HUES64 (cell line): ENCODE data around the gene PNPO.
A peak's percentile ranks its signal among the peaks of the same experiment; 100 is the strongest.

Experiments used
- H3K27ac ChIP-seq: 2 replicates; pipeline ENCODE4 v1.7.0; 2013; ENCODE audit warnings: low read depth, low read length, inconsistent platforms
- H3K27me3 ChIP-seq: 2 replicates; pipeline ENCODE4 v1.6.1; 2013; ENCODE audit warnings: mild to moderate bottlenecking, low read length; ENCODE audit not compliant: insufficient read depth
- H3K36me3 ChIP-seq: 2 replicates; pipeline ENCODE4 v1.6.1; 2013; ENCODE audit warnings: mild to moderate bottlenecking, low read length; ENCODE audit not compliant: insufficient read depth
- H3K4me1 ChIP-seq: 2 replicates; pipeline ENCODE4 v1.6.1; 2013; ENCODE audit warnings: mild to moderate bottlenecking, low read length, moderate library complexity; ENCODE audit not compliant: insufficient read depth
- H3K4me3 ChIP-seq: 2 replicates; pipeline ENCODE4 v1.5.1; 2013; ENCODE audit warnings: mild to moderate bottlenecking, low read length, moderate library complexity
- H3K9ac ChIP-seq: 2 replicates; pipeline ENCODE4 v1.6.1; 2013; ENCODE audit warnings: mild to moderate bottlenecking, low read depth, low read length
- H3K9me3 ChIP-seq: 2 replicates; pipeline ENCODE4 v1.6.1; 2013; ENCODE audit warnings: low read depth, low read length; ENCODE audit not compliant: insufficient read depth
- WGBS: fragments of 150-250, 120-280 bp; methylation state at CpG from one replicate; pipeline ENCODE4 v1.1.7; 2013; ENCODE audit warnings: missing lambda C conversion rate; 5-methylcytosine and 5-hydroxymethylcytosine counted together

PNPO gene

DNA sequence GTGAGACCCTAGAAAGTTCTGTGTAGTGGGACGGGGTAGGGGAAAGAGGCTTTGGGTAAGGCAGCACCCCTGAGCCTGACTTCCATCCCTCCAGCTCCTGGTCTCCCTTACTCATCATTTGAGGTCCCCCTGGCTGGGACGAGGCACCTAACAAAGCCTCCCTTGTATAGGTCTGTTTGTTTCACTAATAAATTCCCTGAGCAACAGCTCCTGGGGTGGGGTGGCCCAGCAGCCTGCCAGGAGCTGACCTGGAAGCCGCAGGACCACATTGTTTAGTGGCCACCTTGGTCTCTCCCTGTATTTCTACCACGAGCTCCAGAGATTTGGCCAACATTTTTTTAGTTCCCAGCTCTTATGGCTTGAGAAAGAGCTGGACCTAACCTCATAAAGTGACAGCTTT, 9.1 kb downstream of the PNPO start:
- 90% methylated on average over 3 of the region's 4 CpGs for WGBS
- Histone ChIP-seq H3K4me3 (no peak overlapping the region), H3K9ac (no peak overlapping the region), H3K9me3 (no peaks in the 10 kb centered on the region), H3K27ac (no peak overlapping the region), H3K27me3 (no peaks in the 10 kb centered on the region), H3K36me3 (peaks cover 6% of the 10 kb centered on the region; the same call in 1 of the 2 replicates), H3K4me1 (peaks cover 10% of the 10 kb centered on the region)

DNA sequence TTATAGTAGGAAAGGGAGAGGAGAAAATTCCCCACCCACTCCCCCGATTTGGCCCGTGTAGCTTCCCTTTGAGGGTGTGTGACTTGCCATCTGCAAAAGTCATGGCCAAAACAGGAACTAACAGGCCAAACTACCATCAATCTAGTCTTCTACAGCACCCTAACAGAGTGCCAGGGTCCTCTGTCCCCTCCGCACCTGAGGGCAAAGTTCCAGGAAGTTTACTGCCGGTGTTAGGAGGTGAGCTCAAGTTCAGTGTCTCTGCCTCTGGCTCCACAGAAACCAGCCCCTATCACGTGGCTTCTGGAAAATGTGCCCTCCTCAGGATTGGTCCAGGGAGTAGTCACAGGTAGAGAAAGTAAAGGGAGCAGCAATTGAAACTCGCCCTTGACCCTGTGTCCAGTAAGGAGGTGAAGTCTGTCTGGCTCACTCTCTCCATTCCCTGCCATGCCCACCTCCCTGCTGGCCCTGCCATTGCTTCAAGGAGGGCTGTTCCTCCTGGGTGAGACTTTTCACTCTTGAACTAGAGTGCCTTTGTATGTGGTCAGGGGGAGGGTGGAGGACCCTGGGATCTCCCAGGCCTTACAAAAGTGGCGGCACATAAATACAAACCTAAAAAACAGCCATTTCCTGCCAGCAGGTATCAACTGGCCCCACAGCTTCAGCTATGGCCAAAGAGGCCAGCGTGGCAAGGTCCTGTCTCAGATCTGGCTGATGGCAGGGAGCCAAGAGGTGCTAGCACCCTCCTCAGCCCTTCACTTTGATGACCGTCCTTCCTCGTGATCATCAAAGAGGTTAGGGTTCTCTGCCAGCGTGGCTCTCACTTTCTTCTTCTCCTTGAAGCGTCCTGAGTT, 11.0 kb downstream of the PNPO start:
- Histone ChIP-seq H3K4me3 (no peak overlapping the region), H3K9me3 (no peaks in the 10 kb centered on the region), H3K36me3 (no peaks in the 10 kb centered on the region), H3K27ac (no peak overlapping the region), H3K9ac (no peak overlapping the region), H3K4me1 (peaks cover 14% of the 10 kb centered on the region), H3K27me3 (no peaks in the 10 kb centered on the region)
- whole genome bisulfite sequencing, result 91% methylated on average over 12 of the region's 12 CpGs

DNA sequence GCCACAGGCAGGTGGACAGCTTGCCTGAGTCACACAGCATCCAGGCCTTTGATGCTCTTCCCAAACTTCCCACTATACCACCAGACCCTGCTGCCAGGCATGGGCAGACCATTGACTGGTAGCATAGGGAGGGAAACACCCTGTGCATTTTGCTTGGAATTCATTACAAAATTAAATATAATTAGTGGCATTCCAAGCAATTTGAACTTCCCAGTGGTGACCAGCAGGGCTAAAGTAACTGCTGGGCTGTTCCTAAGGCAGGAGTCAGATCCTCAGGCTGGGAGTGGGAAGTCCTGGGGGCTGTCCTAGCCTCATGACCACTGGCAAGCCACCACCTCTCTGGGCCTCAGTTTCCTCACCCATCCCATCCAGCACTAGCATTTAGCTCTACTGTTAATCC, 12.5 kb downstream of the PNPO start:
- Histone ChIP-seq H3K27me3 (0 out of 2 replicates have a peak, but pooled peaks cover 3% of the 10 kb centered on the region), H3K4me1 (peaks cover 22% of the 10 kb centered on the region), H3K9ac (no peak overlapping the region), H3K9me3 (no peaks in the 10 kb centered on the region), H3K36me3 (no peaks in the 10 kb centered on the region), H3K27ac (no peak overlapping the region), H3K4me3 (no peak overlapping the region)

DNA sequence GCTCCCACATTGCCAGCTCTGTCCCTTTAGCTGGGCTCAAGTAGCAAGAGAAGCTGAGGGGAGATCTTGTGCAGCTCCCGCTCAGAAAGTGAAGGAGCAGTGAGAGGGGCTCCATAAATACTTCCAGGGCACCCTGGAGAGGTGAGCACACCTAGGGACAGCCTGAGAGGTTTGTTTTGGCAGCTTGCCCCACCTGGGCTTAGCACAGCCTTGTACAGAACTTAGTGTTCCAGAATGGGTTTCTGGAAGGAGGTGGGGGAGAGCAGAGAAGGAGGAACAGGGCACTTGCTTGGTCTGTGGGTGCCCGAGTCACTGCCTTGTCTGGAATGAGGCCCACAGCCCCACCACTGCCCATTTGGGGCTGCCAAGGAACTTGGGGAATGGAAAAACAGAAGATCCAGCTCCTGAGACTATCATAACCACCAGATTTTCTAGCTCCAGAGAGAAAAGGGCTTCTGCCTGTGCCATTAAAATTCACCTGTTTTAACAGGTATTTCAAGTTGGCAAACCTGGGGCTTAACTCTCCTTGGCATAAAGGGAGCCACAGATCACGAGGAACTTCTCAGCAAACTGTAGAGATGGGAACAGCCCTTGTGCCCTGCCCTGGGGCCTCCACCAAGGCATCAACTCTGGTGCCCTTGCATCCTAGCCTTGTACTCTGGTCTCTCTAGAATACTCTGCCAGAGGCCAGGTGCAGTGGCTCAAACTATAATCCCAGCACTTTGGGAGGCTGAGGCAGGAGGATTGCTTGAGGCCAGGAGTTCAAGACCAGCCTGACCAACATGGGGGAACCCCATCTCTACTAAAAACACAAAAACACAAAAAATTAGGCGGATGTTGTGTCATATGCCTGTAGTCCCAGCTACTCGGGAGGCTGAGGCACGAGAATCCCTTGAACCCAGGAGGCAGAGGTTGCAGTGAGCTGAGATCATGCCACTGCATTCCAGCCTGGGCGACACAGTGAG, 14.4 kb downstream of the PNPO start:
- Histone ChIP-seq H3K36me3 (no peaks in the 10 kb centered on the region), H3K9ac (no peak overlapping the region), H3K4me1 (peaks cover 15% of the 10 kb centered on the region), H3K27me3 (0 out of 2 replicates have a peak, but pooled peaks cover 3% of the 10 kb centered on the region), H3K4me3 (no peak overlapping the region), H3K27ac (no peak overlapping the region), H3K9me3 (no peaks in the 10 kb centered on the region)
- WGBS, result 92% methylated on average over 7 of the region's 7 CpGs

DNA sequence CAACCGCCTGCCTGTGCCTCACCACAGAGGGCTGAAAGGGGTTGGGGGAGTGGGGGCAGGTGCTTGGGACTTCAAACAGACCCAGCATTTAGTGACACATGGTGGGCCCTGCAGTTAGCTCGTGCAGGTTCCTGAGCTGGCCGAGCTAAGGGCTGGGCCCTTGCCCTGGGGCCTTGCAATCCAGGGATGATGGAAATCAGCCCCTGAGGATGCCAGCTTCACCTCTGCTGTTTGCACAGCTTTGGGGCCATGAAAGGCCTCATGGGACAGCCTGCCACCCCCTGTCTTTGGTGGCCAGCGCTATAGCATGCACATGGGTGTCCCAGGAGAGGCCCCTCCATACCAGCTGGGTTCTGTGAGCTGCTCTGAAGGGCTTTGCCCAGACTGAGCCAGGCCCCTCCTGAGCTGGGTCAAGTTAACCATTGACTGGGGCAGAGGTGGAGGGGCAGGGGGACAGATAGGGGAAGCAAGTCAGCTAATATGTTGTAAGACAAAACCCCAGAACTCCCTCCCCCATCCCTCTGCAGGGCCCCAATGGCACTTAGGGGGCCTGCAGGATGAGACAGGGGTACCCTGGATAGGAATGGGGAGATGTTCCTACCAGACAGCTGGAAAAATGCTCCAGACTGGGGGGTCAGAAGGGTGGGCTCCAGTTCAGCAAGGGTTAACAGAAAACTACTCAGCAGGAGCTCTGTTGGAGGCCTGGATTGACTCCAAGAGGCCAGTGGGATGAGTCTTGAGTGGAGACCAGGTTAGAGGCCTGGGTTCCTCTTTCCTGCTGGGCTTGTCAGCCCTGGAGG, 15.6 kb downstream of the PNPO start:
- WGBS, result 80% methylated on average over 4 of the region's 4 CpGs
- Histone ChIP-seq H3K9ac (no peak overlapping the region), H3K4me3 (peak overlapping the region; percentile 24), H3K36me3 (no peaks in the 10 kb centered on the region), H3K9me3 (no peaks in the 10 kb centered on the region), H3K4me1 (peaks cover 15% of the 10 kb centered on the region), H3K27me3 (0 out of 2 replicates have a peak, but pooled peaks cover 3% of the 10 kb centered on the region), H3K27ac (no peak overlapping the region)

DNA sequence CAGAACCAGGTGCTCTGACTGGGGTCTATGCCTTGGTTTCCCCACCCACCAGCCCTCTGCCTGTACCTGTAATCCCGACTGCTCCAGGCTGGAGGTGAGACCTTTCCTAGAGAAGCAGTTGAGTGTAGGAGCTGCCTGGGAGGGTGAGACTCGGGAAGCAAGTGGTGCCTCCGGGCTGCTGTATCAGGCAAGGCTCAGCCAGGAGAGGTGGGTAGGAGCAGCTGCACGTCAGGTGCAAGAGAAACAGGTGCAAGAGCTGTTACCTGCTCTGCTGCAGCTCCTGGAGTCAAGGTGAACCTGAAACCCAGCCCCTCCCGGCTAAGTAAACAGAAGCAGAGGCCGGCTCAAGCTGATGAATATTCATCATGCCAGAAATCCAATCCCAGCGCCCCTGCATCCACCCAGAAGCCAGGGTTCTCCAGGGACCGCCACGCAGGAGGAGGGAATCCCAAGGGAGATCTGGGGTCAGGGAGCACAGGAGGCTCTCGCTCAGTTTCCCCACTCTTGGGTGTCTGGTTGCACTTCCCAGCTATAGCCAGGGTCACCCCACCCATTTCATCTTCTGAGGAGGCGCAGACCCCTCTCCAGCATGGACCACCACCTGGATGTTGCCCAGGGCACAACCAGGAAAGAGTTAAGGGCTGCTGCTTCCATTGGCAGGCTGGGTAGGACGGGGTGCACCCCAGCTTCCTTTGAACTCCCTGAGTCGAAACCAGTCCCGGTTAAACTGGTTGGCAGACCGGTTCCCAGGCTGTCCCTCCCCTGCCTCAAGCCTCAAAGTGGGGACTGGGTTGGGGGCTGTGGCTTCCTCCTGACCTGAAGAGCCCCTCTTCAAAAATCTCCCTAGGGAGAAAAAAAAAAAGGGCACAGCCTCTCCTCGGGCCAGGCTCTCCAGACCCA, 16.5 kb downstream of the PNPO start, which contains the start of gene PRR15L:
TSS of gene PRR15L (minus strand) at position 293 of the 900 bp plus-strand sequence. CDS start 4,649 bp downstream, outside the sequence.
- Histone ChIP-seq H3K4me3 (peak within 1 kb of the TSS; percentile 24), H3K9me3 (no peaks in the 10 kb centered on the region), H3K4me1 (peaks cover 15% of the 10 kb centered on the region), H3K9ac (no peak within 1 kb of the TSS), H3K27me3 (0 out of 2 replicates have a peak, but pooled peaks cover 3% of the 10 kb centered on the region), H3K36me3 (no peaks in the 10 kb centered on the region), H3K27ac (no peak within 1 kb of the TSS)
- 54% methylated on average over 16 of the region's 16 CpGs for WGBS

DNA sequence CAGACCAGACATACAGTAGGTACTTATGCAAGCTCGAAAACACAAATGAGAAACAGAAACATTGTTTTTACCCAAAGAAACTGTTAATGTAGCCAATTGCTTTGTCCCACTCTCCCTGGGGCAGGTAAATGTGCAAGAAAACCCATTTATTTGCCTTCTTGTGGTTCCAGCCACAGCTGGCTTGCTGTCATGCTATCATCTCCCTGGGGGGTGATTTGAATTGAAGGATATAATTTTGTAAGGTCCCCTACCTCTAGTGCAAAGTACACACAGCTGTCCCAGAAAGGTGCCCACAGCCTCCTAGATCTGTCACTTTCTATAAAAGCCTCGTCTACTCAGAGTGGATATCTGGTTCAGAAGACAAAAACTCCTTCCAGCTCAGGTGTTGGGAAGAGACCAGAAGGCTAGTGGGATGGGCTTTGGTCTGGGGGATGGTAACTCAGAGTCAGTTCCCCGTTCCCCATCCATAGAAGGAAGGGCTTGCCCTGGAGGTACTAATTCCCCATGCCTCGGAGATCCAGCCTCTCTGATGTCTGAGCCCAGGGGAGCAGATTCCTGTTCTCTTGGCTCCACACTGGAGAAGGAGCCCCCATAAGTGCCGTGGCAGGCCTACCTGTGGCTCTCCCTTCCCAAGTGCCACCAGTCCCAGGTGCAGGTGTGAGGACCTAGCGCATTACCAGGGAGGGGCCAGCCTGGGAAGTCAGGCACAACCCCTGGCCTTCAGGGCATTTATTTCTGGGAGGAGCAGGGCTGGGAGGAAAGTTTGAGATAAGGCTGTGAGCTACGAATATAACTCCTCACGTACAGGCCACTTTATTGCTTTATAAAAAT, 18.7 kb downstream of the PNPO start:
- H3K4me3 ChIP-seq, result no peak overlapping the region
- 79% methylated on average over 8 of the region's 8 CpGs for WGBS
- H3K4me1 ChIP-seq, result peaks cover 15% of the 10 kb centered on the region
- H3K9ac ChIP-seq, result no peak overlapping the region
- 0 out of 2 replicates have a peak, but pooled peaks cover 3% of the 10 kb centered on the region for H3K27me3 ChIP-seq
- no peaks in the 10 kb centered on the region for H3K9me3 ChIP-seq
- H3K36me3 ChIP-seq, result no peaks in the 10 kb centered on the region
- H3K27ac ChIP-seq, result no peak overlapping the region

DNA sequence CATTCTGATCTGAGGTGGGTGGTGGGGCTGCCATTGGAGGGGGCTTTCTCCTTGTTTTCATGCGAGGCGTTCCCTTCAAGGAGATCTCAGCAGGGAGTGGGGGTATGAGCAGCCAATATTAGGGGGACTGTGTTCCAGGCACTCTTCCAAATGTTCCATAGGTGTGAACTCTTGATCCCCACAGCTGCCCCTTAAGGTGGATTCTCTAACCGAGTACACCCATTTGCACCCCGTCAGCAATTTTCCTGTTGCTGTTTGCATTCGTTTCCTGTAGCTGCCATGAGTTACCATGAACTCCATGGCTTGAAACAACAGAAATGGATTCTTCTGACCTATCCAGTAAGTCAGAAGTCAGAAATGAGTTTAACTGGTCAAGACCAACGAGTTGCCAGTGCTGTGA, 20.0 kb downstream of the PNPO start:
- no peaks in the 10 kb centered on the region for H3K36me3 ChIP-seq
- H3K9me3 ChIP-seq, result no peaks in the 10 kb centered on the region
- 0 out of 2 replicates have a peak, but pooled peaks cover 3% of the 10 kb centered on the region for H3K27me3 ChIP-seq
- H3K9ac ChIP-seq, result no peak overlapping the region
- peaks cover 15% of the 10 kb centered on the region for H3K4me1 ChIP-seq
- whole genome bisulfite sequencing, result 94% methylated on average over 6 of the region's 6 CpGs
- H3K4me3 ChIP-seq, result no peak overlapping the region
- H3K27ac ChIP-seq, result no peak overlapping the region

DNA sequence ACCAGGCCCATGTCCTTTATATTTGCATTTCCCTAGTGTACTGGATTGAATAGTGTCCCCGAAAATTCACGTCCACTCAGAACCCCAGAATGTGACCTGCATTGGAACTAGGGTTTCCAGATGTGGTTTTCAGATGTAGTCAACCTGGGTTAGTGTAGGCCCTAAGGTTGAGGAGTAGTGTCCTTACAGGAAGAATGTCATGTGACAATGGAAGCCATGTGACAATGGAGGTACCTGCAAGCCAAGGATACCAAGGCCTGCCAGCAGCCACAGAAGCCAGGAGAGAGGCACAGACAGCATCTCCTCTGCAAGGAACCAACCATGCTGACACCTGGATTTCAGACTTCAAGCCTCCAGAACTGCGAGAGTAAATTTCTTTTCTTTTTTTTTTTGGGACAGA, 21.5 kb downstream of the PNPO start:
- 0 out of 2 replicates have a peak, but pooled peaks cover 3% of the 10 kb centered on the region for H3K27me3 ChIP-seq
- peaks cover 3% of the 10 kb centered on the region; the same call in 1 of the 2 replicates for H3K4me1 ChIP-seq
- no peak overlapping the region for H3K9ac ChIP-seq
- H3K36me3 ChIP-seq, result no peaks in the 10 kb centered on the region
- H3K9me3 ChIP-seq, result no peaks in the 10 kb centered on the region
- no peak overlapping the region for H3K4me3 ChIP-seq
- 98% methylated on average over 3 of the region's 3 CpGs for WGBS
- no peak overlapping the region for H3K27ac ChIP-seq
